Activated B cell treated with CpG ODN at 0.5 μM for 24 hours (primary cell): ENCODE measurements around the gene AVPR2. TPM values are rescaled to one million over a fixed set of nuclear protein-coding genes. Genes with fewer than 3 reads are reported as not detected.

ENCODE experiments used
- ATAC-seq: fragments of 200-7000 bp; cut with Tn5 transposase; one replicate; pipeline ENCODE4 v1.10.0; 2021; ENCODE audit warnings: low read depth, mild to moderate bottlenecking, moderate library complexity
- CTCF ChIA-PET: fragments of 350-600 bp; sonication (Branson Sonifier 250); formaldehyde crosslinking; loops from one replicate; lab custom pipeline; 2021; ENCODE audit warnings: antibody characterized with exemption; lab: Charles Lee
- POLR2A ChIA-PET: fragments of 350-600 bp; sonication (Branson Sonifier 250); formaldehyde crosslinking; loops from one replicate; lab custom pipeline; 2021; ENCODE audit warnings: antibody characterized with exemption; lab: Charles Lee
- DNase-seq: peaks from one replicate; pipeline ENCODE4 v3.0.0; 2022
- H3K27ac Mint-ChIP-seq: one replicate; pipeline ENCODE4 v1.8.0; 2020; ENCODE audit warnings: mixed read lengths
- H3K27me3 Mint-ChIP-seq: one replicate; pipeline ENCODE4 v1.8.0; 2021; ENCODE audit warnings: mixed read lengths
- H3K36me3 Mint-ChIP-seq: one replicate; pipeline ENCODE4 v1.8.0; 2021; ENCODE audit warnings: low read depth, mixed read lengths
- H3K4me1 Mint-ChIP-seq: one replicate; pipeline ENCODE4 v1.8.0; 2021; ENCODE audit warnings: mixed read lengths
- H3K4me3 Mint-ChIP-seq: one replicate; pipeline ENCODE4 v1.8.0; 2020; ENCODE audit warnings: mild to moderate bottlenecking, mixed read lengths
- H3K9me3 Mint-ChIP-seq: one replicate; pipeline ENCODE4 v1.8.0; 2020; ENCODE audit warnings: mixed read lengths
- intact Hi-C: fragments of 100-400 bp; cut with micrococcal nuclease; formaldehyde crosslinking; loops from one replicate; pipeline ENCODE4 v1.15.1; 2024
- total RNA-seq: library from RNA; stranded (reverse); gene quantifications from 2 replicates; pipeline ENCODE4 v1.2.3, GENCODE V29; 2022
- TF ChIP-seq, protein P1 (sequence below): fragments of 200-600 bp; IDR thresholded peaks from one replicate; pipeline ENCODE4 v1.8.0; 2022; ENCODE audit warnings: antibody characterized with exemption, mild to moderate bottlenecking

AVPR2 gene
- not detected in 2 replicates for total RNA-seq

DNA sequence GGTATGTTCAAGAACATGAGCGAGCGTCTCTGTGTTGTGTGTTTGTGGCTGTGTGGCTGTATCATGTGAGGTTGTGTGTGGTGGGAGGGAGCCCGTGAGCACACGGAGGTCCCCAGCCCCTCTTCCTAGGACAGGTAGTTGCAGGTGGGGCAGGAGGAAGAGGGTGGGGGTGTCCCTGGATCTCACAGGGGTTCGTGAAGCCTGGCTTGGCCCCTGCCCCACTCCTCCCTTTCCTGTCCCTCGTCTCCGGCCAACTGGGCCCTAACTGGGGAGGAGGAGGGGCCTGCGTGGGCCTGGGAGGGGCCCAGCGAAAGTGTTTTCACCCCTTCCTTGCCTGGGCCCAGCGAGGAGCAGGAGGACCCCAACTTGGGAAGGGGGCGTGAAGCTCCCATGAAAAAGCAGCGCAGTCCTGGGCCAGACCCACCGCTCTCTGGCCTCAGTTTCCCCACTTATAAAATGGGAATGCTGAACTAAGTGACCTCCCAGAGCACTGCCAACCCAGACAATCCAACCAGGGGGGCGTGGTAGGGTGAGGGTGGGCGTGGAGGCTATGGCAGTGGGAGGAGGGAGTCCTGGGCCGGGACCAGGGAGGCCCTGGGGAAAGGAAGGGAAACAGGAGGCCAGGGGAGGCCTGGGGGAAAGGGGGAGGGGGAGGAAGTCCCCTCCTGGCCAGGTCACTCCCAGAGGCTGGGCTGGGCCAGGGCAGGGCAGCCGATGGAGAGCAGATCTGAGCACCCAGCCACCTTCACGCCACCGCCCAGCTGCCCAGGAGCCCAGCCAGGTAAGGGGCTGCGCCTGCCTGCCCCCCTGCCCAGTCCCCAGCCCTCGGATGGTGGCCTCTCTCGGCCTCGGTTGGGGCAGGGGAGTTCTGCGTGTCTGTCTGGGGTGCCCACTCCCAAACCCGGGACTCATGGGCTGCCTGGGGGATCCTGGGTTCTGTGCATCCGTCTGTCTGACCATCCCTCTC, at the start of gene AVPR2:
TSS of gene AVPR2 (plus strand) at position 683 of the 967 bp plus-strand sequence. CDS start 473 bp downstream, outside the sequence.
- H3K4me3 Mint-ChIP-seq: peak within 1 kb of the TSS; percentile 45
- peaks cover 44% of the 10 kb centered on the region for H3K4me1 Mint-ChIP-seq
- ATAC-seq: no peak
- ChIA-PET CTCF (no interaction called here), POLR2A (interaction anchor here (0.7 to 5.2 kb wide), 5 partner anchors 17 to 110 kb away, joined by 3 to 25 read pairs (median 3); partner anchors contain the start of genes ARHGAP4, IDH3G, RENBP and SSR4)
- peaks cover 8% of the 10 kb centered on the region for H3K36me3 Mint-ChIP-seq
- no peaks in the 10 kb centered on the region for H3K27me3 Mint-ChIP-seq
- intact Hi-C loops: no loop called here
- TF ChIP-seq, protein P1, sequence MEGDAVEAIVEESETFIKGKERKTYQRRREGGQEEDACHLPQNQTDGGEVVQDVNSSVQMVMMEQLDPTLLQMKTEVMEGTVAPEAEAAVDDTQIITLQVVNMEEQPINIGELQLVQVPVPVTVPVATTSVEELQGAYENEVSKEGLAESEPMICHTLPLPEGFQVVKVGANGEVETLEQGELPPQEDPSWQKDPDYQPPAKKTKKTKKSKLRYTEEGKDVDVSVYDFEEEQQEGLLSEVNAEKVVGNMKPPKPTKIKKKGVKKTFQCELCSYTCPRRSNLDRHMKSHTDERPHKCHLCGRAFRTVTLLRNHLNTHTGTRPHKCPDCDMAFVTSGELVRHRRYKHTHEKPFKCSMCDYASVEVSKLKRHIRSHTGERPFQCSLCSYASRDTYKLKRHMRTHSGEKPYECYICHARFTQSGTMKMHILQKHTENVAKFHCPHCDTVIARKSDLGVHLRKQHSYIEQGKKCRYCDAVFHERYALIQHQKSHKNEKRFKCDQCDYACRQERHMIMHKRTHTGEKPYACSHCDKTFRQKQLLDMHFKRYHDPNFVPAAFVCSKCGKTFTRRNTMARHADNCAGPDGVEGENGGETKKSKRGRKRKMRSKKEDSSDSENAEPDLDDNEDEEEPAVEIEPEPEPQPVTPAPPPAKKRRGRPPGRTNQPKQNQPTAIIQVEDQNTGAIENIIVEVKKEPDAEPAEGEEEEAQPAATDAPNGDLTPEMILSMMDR: no peak
- peak within 1 kb of the TSS; percentile 77 for H3K27ac Mint-ChIP-seq
- DNase-seq: no peak
- H3K9me3 Mint-ChIP-seq: no peaks in the 10 kb centered on the region

DNA sequence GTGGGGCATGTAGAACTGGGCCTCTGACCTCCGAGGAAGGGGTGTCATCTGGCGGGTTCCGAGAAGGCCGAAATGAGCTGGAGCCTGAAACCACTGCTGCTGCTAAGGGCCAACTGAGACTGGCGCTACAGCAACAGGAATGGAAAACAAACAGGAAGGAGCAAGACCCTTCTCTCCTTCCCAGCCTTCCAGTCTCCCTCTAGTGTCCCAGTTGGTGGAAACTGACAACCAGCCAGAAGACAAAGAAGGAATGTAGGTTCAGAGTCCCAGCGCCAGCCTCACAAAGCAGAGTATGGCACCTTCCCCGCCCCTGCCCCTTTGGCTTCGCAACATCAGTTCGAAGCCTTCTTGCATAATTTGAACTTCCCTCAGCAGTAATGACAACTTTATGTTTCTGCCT, 49.8 kb upstream of the AVPR2 start:
- no peak for ATAC-seq
- CTCF ChIA-PET: no interaction called here

DNA sequence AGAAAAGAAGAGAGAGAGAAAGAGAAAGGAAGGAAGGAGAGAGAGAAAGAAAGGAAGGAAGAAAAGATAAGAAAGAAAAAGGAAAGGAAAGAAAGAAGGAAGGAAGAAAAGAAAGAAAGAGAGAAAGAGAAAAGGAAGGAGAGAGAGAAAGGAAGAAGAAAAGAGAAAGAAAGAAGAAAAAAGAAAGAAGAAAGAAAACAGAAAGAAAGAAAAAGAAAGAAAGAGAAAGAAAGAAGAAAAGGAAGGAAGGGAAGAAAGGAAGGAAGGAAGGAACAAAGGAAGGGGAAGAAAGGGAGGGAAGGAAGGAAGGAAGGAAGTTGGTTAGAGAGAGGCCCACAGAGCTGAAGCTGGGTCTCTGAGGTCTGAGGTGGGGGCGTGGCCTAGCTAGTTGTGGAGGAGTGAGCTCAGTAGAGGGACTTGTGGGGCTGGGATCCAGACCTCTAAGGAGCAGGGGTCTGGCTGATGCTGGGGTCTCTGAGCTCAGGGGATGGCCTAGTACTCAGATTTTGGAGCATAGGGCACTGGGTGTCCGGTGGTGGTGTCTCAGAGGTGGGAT, 47.0 kb upstream of the AVPR2 start:
- POLR2A ChIA-PET: no interaction called here
- TF ChIP-seq, protein P1: no peak
- no peak overlapping the region for H3K27ac Mint-ChIP-seq
- H3K4me1 Mint-ChIP-seq: no peaks in the 10 kb centered on the region
- CTCF ChIA-PET: no interaction called here
- H3K9me3 Mint-ChIP-seq: no peaks in the 10 kb centered on the region
- H3K27me3 Mint-ChIP-seq: peaks cover 2% of the 10 kb centered on the region
- intact Hi-C loops: no loop called here
- no peak overlapping the region for H3K4me3 Mint-ChIP-seq
- DNase-seq (no peak), ATAC-seq (no peak)
- no peaks in the 10 kb centered on the region for H3K36me3 Mint-ChIP-seq

More for the DNA sequence above, 49.8 kb upstream of the AVPR2 start:
- Mint-ChIP-seq H3K27ac (no peak overlapping the region), H3K27me3 (peaks cover 6% of the 10 kb centered on the region), H3K4me3 (no peak overlapping the region), H3K9me3 (no peaks in the 10 kb centered on the region), H3K4me1 (no peaks in the 10 kb centered on the region), H3K36me3 (no peaks in the 10 kb centered on the region)
- intact Hi-C loops: no loop called here
- TF ChIP-seq, protein P1: no peak
- POLR2A ChIA-PET: no interaction called here
- DNase-seq: no peak

DNA sequence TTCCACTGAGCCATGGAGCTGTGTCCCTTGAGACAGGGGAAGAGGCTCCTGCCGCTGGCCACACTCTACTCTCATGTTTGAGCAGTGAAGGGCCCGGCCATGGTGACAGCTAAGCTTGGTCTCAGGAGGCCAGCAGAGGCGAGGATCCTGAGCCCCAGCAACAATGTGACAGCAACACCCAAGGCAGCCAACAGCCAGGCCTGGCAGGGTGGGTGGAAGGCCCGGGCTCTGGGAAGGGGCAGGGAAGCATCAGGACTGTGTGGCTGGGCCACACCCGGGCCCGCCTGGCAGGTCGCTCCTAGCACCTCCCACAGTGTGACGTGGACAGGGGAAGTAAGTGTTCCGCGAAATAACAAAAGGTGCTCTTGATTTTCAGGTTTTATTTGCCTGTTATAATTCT, 43.3 kb upstream of the AVPR2 start:
- ATAC-seq (no peak), DNase-seq (no peak)
- ChIA-PET POLR2A (no interaction called here), CTCF (no interaction called here)
- peaks cover 5% of the 10 kb centered on the region for H3K36me3 Mint-ChIP-seq
- intact Hi-C loops: no loop called here
- H3K9me3 Mint-ChIP-seq: no peaks in the 10 kb centered on the region
- no peak overlapping the region for H3K27ac Mint-ChIP-seq
- H3K4me3 Mint-ChIP-seq: no peak overlapping the region
- TF ChIP-seq, protein P1: no peak
- H3K4me1 Mint-ChIP-seq: no peaks in the 10 kb centered on the region
- H3K27me3 Mint-ChIP-seq: no peaks in the 10 kb centered on the region

DNA sequence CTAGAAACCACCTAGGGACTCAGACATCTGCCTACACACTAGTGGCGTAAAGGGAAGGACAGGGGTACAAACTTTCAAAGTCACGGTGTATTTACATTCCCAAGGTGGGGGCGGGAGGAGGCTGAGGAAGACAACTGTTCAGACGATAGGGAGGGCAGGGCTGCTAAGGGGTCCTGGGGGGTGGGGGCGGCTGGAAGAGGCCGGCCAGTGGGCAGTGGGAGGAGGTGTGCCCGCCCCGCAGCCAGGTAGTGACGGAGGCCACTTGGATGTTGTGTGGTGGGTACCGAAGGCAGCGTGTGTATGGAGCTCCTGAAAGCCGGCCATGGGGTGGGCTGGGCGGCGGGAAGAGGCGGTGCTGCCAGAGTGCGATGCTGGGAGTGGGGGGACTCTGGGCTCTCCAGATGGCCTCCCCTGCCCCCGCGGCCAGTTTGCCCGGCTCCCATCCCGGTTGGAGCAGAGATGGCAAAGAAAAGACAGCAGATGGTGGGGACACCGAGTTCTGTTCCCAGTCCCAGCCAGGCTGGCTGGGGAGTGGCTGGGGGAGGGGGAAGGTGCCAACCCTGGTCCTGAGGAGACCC, 42.7 kb upstream of the AVPR2 start:
- Mint-ChIP-seq H3K9me3 (no peaks in the 10 kb centered on the region), H3K4me1 (no peaks in the 10 kb centered on the region), H3K27ac (no peak overlapping the region), H3K27me3 (no peaks in the 10 kb centered on the region), H3K36me3 (peaks cover 5% of the 10 kb centered on the region), H3K4me3 (no peak overlapping the region)
- TF ChIP-seq, protein P1: no peak
- CTCF ChIA-PET: no interaction called here
- intact Hi-C loops: no loop called here
- ATAC-seq (no peak), DNase-seq (no peak)
- POLR2A ChIA-PET: no interaction called here
